Measurements from ENCODE around the gene LGR4. TPM values are rescaled to one million over a fixed set of nuclear protein-coding genes. Genes with fewer than 3 reads are reported as not detected.

Gene LGR4
- total RNA-seq, 1 experiment from 2014 or later = 33.4 TPM

DNA sequence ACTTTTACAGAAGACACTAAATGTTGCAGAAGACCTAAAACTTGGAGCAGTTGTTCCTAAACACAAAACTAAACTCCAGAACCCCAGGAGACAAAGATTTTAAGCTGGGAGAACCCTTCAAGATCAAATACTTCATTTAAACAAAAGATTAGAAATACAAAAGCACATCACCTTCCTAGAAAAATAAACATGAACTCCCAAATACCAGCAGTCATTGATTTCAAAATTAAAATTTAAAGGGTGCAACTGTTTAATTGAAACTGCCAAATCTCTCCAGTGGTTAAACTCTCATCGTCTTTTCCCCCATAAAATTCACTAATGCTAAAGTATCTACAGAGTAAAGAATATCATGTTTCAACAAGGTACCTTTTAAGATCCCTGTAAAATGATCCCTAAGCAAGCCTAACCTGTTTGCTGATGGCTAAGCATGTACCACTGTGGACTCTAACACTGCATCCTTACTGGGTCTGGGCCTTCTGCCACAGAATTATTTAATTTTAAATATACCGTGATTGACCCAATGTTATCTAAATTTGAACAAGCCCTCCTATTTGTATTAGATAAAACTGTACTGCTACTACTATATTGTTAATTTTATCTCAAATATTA is 55.9 kb downstream of the LGR4 start:
- Histone ChIP-seq H3K79me2 (ENCODE audit: low read depth) (peaks cover 84% of the 10 kb centered on the region), H2AFZ (no peak overlapping the region), H3F3A (ENCODE audit: insufficient read depth, low read depth) (no peaks in the 10 kb centered on the region), H3K4me2 (0 out of 2 replicates have a peak overlapping the region, but pooled peaks have one; percentile 10), H3K4me1 (replicated peaks; ENCODE audit: insufficient read depth) (peaks cover 32% of the 10 kb centered on the region), H3K9me2 (ENCODE audit: insufficient read depth) (no peaks in the 10 kb centered on the region), H3K36me3 (ENCODE audit: low read depth) (0 out of 2 replicates have a peak, but pooled peaks cover under 1% of the 10 kb centered on the region), H4K20me1 (ENCODE audit: insufficient read depth) (no peaks in the 10 kb centered on the region), H3K4me3 (no peak overlapping the region), H3K27me3 (ENCODE audit: insufficient read depth, low read depth) (no peaks in the 10 kb centered on the region), H3K27ac (no peak overlapping the region), H3K9me3 (ENCODE audit: insufficient read depth, low read depth) (no peaks in the 10 kb centered on the region)
- BruUV-seq (replicated peaks) = no TSS peak
- ChIA-PET CTCF (no interaction called here), POLR2A (ENCODE audit: unreplicated experiment) (no interaction called here)
- DNase-seq = peak in 1 of 2 experiments; percentile 39
- no peak for TF ChIP-seq EZH2 (IDR thresholded peaks at IDR 0.05; ENCODE audit: low read depth)
- TF ChIP-seq, protein P1, sequence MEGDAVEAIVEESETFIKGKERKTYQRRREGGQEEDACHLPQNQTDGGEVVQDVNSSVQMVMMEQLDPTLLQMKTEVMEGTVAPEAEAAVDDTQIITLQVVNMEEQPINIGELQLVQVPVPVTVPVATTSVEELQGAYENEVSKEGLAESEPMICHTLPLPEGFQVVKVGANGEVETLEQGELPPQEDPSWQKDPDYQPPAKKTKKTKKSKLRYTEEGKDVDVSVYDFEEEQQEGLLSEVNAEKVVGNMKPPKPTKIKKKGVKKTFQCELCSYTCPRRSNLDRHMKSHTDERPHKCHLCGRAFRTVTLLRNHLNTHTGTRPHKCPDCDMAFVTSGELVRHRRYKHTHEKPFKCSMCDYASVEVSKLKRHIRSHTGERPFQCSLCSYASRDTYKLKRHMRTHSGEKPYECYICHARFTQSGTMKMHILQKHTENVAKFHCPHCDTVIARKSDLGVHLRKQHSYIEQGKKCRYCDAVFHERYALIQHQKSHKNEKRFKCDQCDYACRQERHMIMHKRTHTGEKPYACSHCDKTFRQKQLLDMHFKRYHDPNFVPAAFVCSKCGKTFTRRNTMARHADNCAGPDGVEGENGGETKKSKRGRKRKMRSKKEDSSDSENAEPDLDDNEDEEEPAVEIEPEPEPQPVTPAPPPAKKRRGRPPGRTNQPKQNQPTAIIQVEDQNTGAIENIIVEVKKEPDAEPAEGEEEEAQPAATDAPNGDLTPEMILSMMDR (conservative IDR thresholded peaks at IDR 0.05) = no peak
- intact Hi-C loops (cut with micrococcal nuclease; ENCODE audit: unreplicated experiment) = no loop called here

DNA sequence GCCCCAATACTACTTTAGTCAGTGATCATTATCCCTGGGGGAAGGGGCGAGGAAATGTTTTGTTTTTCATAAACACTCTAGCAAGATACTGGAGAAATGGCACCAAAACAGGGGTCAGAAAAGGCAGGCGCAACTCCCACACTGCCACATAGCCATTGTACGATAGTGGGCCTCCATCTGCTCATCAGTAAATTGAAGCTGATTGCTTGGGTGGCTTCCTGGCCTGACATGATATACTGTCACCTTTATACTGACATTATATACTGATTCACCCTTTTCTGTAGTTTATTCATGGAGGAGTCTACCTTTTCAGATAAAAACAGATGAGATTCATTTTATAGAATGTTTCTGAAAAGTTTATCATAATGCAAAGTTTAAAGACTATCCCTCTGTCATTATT is 57.9 kb downstream of the LGR4 start:
- intact Hi-C loops (cut with micrococcal nuclease; ENCODE audit: unreplicated experiment) = no loop called here
- no peak overlapping the region for H3K4me3 ChIP-seq
- no peak overlapping the region for H3K4me2 ChIP-seq
- 0 out of 2 replicates have a peak, but pooled peaks cover 8% of the 10 kb centered on the region for H3K36me3 ChIP-seq (ENCODE audit: low read depth)
- CTCF ChIA-PET = no interaction called here
- no peaks in the 10 kb centered on the region for H3F3A ChIP-seq (ENCODE audit: insufficient read depth, low read depth)
- H2AFZ ChIP-seq = no peak overlapping the region
- no peaks in the 10 kb centered on the region for H3K9me3 ChIP-seq (ENCODE audit: insufficient read depth, low read depth)
- H3K9me2 ChIP-seq (ENCODE audit: insufficient read depth) = no peaks in the 10 kb centered on the region
- BruUV-seq (replicated peaks) = no TSS peak
- no peak for TF ChIP-seq EZH2 (IDR thresholded peaks at IDR 0.05; ENCODE audit: low read depth)
- TF ChIP-seq, protein P1 (conservative IDR thresholded peaks at IDR 0.05) = no peak
- H3K27ac ChIP-seq = no peak overlapping the region
- no peaks in the 10 kb centered on the region for H3K27me3 ChIP-seq (ENCODE audit: insufficient read depth, low read depth)
- H3K4me1 ChIP-seq (replicated peaks; ENCODE audit: insufficient read depth) = peaks cover 22% of the 10 kb centered on the region
- POLR2A ChIA-PET (ENCODE audit: unreplicated experiment) = interaction anchor here (0.6 kb wide), 1 partner anchor 19 kb away, joined by 3 read pairs; no protein-coding TSS in a partner anchor
- DNase-seq = no peak
- peaks cover 65% of the 10 kb centered on the region for H3K79me2 ChIP-seq (ENCODE audit: low read depth)
- H4K20me1 ChIP-seq (ENCODE audit: insufficient read depth) = no peaks in the 10 kb centered on the region

DNA sequence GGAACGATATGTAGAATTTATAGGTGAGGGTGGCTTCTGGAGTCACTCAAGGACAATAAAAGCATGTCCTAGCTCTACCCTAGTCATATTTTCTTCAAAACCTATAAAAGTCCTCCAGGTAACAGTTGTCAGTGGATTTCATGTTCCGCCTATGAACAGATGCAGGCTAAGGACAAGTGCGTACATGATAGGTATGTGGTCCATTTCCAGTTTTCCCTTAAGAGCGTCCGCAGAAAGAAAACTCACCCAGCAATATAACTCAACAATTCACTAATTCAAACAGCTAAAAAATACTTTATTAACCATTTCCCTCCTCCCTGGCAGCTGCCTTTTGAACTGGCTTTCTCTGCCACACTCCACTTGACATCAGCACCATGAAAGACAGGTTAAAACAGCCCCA is 59.4 kb downstream of the LGR4 start:
- Histone ChIP-seq H3K9me2 (ENCODE audit: insufficient read depth) (no peaks in the 10 kb centered on the region), H3F3A (ENCODE audit: insufficient read depth, low read depth) (no peaks in the 10 kb centered on the region), H2AFZ (no peak overlapping the region), H3K4me2 (no peak overlapping the region), H3K9me3 (ENCODE audit: insufficient read depth, low read depth) (no peaks in the 10 kb centered on the region), H4K20me1 (ENCODE audit: insufficient read depth) (no peaks in the 10 kb centered on the region), H3K4me3 (no peak overlapping the region), H3K27me3 (ENCODE audit: insufficient read depth, low read depth) (no peaks in the 10 kb centered on the region), H3K4me1 (replicated peaks; ENCODE audit: insufficient read depth) (peaks cover 22% of the 10 kb centered on the region), H3K79me2 (ENCODE audit: low read depth) (peaks cover 53% of the 10 kb centered on the region), H3K36me3 (ENCODE audit: low read depth) (0 out of 2 replicates have a peak, but pooled peaks cover 8% of the 10 kb centered on the region), H3K27ac (no peak overlapping the region)
- CTCF ChIA-PET = no interaction called here
- POLR2A ChIA-PET (ENCODE audit: unreplicated experiment) = no interaction called here
- TF ChIP-seq, protein P1 (conservative IDR thresholded peaks at IDR 0.05) = no peak
- intact Hi-C loops (cut with micrococcal nuclease; ENCODE audit: unreplicated experiment) = no loop called here
- BruUV-seq (replicated peaks) = no TSS peak
- no peak for DNase-seq

Measured in PC-9 (cell line).